Measurements from ENCODE around the gene EPRS1.

DNA sequence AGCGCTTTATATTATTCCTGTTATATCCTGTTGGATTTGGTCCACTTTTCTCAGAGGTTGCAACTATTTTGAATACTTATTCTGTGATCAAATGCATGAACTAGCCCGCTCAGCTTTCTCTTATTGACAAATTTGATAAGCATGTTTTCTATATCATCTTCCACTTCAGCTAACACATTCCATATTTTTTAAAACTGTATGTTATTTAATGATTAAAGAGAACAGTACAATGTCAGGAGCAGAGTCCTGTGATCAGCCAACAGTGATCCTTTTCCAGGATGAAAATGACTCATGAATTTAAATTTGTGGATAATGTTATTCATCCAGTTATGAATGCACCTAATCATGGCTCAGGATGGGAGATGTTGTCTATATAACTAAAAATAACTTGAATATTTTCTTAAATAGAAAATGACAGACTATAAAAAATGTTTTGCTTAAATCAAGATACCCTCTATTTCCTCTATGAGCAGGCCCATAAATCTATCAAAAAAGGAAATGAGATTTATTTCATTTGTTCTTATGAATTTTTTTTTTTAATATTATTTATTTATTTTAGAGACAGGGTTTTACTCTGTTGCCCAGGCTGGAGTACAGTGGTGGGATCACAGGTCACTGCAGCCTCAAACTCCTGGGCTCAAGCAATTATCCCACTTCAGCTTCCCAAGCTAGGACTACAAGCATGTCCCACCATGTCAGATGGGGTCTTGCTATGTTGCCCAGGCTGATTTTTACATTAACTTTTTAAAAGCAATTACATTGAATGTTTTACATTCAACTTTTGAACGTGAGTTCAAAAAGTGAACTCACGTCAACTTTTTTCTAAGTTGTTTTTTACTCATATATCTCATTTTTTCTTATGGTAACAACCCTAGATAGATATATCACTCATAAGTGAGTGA is 30.8 kb upstream of the EPRS1 start:
- no peak for TF ChIP-seq ZNF175 (tag by site-specific recombination; IDR thresholded peaks at IDR 0.05)
- no peak for TF ChIP-seq CTCF (tag by site-specific recombination; IDR thresholded peaks at IDR 0.05)
- TF ChIP-seq ATF2 (tag by site-specific recombination; IDR thresholded peaks at IDR 0.05; ENCODE audit: low read depth) = no peak
- no peak for TF ChIP-seq MZF1 (tag by site-specific recombination; IDR thresholded peaks at IDR 0.05; ENCODE audit: borderline replicate concordance)
- TF ChIP-seq, protein P1, sequence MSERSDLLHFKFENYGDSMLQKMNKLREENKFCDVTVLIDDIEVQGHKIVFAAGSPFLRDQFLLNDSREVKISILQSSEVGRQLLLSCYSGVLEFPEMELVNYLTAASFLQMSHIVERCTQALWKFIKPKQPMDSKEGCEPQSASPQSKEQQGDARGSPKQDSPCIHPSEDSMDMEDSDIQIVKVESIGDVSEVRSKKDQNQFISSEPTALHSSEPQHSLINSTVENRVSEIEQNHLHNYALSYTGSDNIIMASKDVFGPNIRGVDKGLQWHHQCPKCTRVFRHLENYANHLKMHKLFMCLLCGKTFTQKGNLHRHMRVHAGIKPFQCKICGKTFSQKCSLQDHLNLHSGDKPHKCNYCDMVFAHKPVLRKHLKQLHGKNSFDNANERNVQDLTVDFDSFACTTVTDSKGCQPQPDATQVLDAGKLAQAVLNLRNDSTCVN (tag by site-specific recombination; optimal IDR thresholded peaks at IDR 0.05) = no peak
